Non-pigmented ciliary epithelial cell (primary cell): ENCODE data around the gene DRGX.

ENCODE experiments used
- DNase-seq: peaks from one replicate; pipeline ENCODE4 v3.0.0-alpha.2; 2010; ENCODE audit warnings: low read depth

DRGX gene

GRCh38 chr10:49381111-49381900, 14.6 kb downstream of the DRGX start:
- no peak for DNase-seq

- DNase-seq, result no peak
These were observed 16.1 kb downstream of the DRGX start for GRCh38 chr10:49379596-49380410.

DNA sequence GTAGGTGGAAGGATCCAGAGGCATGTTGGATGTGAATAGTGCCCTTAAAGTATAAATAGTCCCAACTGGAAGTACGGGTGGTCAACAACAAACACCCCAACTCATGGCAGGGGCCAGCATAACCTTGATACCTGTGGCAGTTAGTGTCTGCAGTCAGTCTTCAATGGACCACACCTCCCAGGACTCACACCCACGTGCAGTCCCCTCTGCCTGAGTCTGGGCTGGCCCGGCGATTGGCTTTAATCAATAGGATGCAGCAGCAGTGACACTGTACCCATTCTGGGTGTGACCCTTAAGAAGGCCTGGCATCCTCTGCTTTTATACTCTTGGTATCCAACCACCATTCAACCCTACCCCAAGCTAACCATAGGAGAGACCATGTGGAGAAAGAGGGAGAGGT, 18.6 kb downstream of the DRGX start:
- DNase-seq, result no peak

DNA sequence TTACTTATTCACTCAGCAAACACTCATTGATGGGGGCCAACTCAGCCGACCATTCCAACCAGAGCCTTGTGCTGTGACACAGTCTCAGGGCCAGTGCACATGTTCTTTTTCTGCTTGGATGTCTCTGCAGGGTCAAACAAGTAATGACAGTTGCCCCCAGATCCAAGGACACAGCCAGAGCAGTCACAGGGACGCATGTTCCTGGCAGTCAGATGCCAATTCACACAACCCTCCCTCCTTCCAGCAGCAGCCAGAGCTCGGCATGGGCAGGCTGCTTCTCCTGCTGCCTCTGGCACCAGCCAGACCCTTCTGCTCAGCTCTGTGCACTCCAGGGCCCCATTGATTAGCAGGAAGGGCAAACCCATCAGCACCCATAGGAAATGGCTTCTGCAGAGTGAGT, 20.3 kb downstream of the DRGX start:
- DNase-seq, result no peak

- no peak for DNase-seq
These were observed 21.1 kb downstream of the DRGX start for GRCh38 chr10:49374740-49375139.

- DNase-seq, result no peak
These were observed 22.5 kb downstream of the DRGX start for GRCh38 chr10:49373361-49373760.

GRCh38 chr10:49371967-49372366, 23.9 kb downstream of the DRGX start:
- DNase-seq, result no peak

DNA sequence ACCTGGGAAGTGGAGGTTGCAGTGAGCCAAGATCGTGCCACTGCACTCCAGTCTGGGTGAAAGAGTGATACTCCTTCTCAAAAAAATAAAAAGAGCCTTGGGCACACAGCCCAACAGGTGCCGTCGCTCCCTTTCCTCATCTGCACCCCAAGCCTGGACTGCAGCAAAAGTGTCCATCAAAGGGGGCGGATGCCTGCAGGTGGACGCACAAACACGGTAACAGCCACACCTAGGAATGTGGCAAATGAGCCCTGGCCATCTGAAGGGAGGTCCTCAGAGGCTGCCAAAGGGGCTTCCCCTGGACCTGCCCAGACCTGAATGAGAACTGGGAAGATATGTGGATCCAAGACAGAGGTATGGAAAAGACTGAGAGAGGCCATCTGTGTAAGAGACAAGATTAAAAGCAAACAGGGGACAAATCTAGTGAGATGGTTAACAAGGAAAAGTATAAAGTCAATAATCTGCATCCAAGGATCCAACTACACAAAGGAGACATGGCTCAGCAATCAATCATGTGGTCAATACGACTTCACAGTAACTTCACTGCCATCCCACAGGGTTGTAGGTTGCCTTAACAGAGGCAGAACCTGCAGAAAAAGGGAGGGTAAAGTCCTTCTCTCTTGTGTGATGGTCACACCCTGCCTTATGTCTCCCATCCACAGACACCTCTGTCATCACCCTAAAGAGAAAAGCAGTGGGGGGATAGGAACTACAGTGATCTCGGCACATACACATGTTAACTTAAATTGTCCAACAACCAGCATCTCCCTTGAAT, 25.4 kb downstream of the DRGX start:
- no peak for DNase-seq

- no peak for DNase-seq
These were observed 26.4 kb downstream of the DRGX start for GRCh38 chr10:49369216-49370162.

DNA sequence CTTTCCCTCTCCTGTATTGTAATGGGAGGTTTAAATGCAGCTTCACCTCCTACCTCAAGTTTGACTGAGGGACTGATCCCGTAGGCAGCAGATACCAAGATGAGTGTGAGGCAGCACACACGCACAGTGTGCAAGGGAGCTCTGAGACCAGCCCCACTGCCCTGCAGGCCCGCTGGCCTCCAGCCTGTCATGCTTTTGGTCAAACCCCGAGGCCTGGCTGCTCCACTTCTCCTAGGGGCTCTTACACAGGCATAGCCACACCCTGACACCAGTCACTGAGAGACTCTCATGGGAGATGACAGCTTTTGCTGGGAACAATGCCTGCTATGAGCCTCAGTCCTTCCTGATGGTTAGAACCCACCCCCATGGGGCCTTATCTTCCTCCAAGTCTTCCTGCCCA, 27.6 kb downstream of the DRGX start:
- no peak for DNase-seq

DNA sequence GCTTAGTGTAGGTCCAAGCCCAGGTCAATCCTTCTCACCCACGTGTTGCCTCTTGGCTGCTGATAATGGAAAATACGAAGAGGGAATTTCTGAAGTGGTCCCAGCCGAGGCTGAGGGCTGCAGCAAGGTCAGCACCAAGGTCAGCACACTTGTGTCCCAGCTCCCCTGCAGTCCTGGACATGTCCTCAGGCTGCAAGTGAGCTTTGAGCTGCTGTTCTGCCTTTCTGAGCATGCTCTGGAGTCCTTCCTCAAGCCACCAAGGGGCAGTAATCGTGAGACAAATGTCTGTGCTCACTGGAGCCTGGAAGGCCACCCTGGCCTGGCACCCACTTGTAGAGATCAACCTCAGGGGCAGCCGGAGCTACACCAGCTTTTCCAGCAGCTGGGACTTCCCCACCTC, 28.3 kb downstream of the DRGX start:
- DNase-seq, result no peak

DNA sequence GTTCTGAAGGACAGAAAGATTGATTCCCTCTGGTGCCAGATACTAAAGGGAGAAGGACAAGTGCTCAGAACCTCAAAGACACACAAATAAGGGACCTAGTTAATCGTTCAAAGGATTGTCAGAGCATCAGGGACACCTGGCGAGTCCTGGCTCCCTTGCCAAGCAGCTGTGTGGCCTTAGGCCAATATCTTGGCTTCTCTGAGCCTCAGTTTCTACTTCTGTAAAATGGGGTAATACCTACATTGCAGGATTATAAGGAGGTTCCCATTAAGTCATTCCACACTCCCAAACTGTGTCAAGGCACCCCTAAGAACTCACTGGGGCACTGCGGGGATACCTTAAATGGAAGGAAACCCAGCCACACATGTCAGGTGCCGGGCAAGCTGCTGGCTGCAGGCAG, 29.4 kb downstream of the DRGX start:
- DNase-seq, result no peak

DNA sequence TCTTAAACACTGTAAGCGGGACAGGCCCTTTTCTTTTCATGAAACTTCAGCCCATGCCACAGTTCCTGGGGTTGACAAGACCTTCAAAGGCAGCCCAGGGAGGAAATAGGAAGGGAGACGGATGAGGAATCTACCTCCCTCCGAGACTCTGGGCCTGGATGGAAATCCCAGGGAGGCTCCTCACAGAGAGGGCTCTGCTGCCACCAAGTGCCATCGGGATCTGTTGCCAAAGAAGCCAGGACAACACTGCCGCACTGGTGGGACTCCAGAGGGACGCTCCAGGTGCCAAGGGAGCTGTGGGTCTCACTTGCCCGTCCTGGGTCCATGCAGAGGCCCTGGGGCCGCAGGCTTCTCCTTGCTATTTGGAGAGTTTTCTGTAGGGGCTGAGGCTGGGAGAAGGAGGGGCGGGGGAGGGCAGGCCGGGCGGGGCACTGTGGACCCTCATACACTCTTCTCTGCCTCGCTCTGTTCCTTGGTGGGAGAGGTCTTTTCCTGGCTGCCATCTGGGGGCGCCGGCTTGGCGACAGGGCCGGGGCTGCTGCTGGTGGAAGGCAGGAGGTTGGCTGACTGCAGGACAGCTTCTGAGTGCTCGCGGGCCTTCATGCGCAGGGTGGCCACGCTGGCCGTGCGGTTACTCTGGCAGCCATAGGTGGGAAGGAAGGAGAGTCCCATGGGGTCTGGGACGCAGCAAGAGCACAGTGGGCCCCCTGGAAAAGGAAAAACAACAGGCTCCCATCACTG, 30.0 kb downstream of the DRGX start:
- no peak for DNase-seq

DNA sequence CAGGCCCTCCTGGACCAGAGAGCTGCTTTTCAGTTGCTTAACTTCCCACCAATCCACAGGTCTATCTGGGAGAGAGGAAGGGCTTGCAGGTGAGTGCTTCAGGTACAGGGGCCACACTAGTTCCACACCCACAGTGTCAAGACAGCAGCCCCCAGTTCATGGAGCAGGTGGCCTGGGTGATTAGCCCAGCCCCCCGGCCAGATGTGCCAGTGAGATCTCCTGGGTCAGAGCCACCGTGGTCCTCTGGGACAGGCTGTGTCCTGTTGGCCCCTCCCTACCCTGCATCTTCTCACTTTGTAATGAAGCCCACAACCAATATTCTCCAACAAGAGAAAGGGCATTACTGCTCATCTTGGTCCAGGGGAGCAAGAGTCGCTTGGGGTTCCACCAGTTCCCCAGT, 30.6 kb downstream of the DRGX start:
- DNase-seq, result no peak

GRCh38 chr10:49364747-49365146, 31.1 kb downstream of the DRGX start:
- no peak for DNase-seq

GRCh38 chr10:49364051-49364450, 31.8 kb downstream of the DRGX start:
- no peak for DNase-seq

DNA sequence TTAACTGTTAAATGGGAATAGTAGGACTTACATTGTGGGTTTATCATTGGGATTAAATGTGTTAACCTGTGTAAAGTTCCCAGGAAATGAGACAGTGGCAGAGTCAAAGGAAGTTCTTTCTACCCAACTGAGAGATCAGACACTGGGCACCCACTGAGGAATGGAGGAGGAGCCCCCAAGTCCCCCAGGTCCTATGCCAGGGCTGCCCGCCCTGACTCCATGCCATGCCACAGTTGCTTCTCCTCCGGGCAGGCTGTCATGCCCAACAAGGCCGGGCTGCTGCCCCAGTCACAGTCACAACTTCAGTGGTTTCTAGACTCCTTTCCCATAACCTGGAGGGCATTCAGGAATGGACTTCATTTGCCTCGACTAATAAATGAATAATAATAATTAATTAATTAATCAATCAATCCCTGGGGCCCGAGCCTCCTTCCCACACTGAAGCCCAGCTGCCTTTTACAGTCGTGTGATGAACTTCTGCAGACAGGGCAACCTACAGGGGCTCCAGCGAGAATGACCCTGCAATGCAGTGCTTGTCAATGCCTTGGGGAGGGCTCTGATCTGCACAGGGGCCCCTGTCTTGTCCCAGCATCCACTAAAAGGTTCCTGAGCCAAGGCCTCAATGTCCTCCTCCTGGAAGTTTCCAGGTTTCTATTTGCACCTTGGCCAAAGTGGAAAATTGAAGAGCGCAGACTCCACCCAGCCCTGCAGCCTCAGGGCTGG, 32.4 kb downstream of the DRGX start:
- no peak for DNase-seq

DNA sequence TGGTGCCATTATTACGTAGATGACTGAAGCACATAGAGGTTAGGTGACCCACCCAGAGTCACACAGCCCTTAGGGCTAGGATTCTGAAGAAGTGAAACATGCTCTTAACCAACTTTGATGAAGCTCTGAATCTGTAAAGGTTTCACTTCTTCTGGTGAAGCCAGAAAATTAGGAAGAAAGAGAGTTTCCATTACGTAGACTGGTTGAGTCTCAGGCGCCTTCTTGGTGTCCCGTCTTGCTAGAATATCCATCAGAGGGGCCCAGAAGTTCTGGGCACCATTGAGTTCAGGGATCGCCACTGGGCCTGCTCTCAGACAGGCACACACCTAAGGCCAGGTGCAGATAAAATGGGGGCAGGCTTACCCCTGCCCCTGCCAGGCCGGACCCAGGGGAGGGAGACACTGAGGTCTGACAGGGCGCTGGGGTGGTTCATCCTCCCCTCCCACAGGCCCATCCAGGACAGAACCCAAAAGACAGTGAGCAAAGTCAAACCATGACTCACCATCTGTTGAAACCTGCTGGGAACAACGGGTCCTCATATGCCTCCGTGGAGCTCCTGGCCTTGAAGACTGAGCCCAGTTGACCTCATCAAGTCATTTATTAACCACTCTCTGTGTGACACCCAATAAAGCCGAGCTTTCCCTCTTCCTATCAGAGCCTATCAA, 33.2 kb downstream of the DRGX start:
- no peak for DNase-seq

DNA sequence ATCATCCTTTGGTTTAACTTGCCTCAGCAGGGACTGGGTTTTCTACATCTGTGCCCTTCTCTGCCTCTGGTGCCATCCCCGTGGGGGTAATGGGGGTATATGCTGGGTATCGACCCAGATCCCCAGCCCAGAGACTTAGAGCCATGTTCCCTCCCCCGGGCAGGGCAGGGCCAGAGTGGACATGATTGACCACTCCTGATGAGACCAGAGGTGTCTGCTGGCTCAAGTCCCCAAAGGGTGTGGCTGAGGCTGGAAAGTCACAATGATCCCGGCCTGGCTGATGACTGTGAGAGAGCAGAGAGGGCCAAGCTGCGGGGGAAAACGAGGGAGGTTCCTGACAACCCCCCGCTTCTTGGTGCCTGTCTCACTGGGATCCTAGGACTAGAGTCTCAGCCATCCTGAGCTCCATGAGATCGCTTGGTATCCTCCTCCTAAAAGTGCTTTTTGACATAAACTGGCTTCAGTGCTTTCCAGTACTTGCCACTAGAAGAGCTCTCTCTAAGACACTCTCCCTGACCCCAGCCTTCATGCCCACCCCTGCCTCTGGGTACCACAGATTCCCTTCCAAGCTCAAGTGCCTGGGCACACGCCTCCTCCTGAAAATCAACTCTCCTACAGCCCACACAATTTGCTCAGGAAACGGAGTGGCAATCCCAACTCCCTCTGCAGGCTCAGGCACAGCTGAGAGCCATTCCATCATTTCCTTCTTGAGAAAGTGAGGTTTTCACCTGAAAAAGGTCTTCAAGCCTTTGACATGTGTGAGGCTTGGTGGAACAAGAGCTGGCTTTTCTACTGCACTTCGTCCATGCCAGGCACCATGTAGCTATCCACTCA, 33.9 kb downstream of the DRGX start:
- no peak for DNase-seq
